Cardiac muscle cell (in vitro differentiated cells and primary cell): Measurements from ENCODE around the gene FLAD1. TPM values are rescaled to one million over a fixed set of nuclear protein-coding genes. Genes with fewer than 3 reads are reported as not detected.

ENCODE experiments used
- DNase-seq, 2 donors: peaks; one replicate each; pipeline versions ENCODE4 v3.0.0 to v3.0.0-alpha.2; 2010 to 2017; ENCODE audit warnings: low read depth in 1 of 2, low spot score in 1 of 2
- H3K27ac ChIP-seq: fragments of 200-600 bp; sonication (generic); 2 replicates; pipeline ENCODE4 v1.5.1; 2016
- H3K27me3 ChIP-seq: fragments of 200-600 bp; sonication (generic); 2 replicates; pipeline ENCODE4 v1.6.0; 2016; ENCODE audit warnings: control low read depth
- H3K36me3 ChIP-seq: fragments of 200-600 bp; sonication (generic); 2 replicates; pipeline ENCODE4 v1.5.1; 2016; ENCODE audit warnings: control low read depth
- H3K4me1 ChIP-seq: fragments of 200-600 bp; sonication (generic); 2 replicates; pipeline ENCODE4 v1.8.1; 2017; ENCODE audit warnings: low read depth, mild to moderate bottlenecking, mixed run types
- H3K4me3 ChIP-seq: fragments of 200-600 bp; sonication (generic); 2 replicates; pipeline ENCODE4 v1.5.1; 2016; ENCODE audit warnings: mild to moderate bottlenecking
- H3K9me3 ChIP-seq: fragments of 200-600 bp; sonication (generic); 2 replicates; pipeline ENCODE4 v1.5.1; 2017; ENCODE audit warnings: low read depth, mild to moderate bottlenecking, control low read depth
- polyA plus RNA-seq: library from polyadenylated mRNA; unstranded; fragments of >200 nt; fragmentation: Nextera tagmentation; extraction: Ambion mirVana; gene quantifications from 2 replicates; pipeline ENCODE4 v1.2.1, GENCODE V29; 2016
- total RNA-seq: library from RNA; depleted of rRNA; stranded (reverse); fragments of >200 nt; gene quantifications from 2 replicates; pipeline ENCODE4 v1.2.3, GENCODE V29; 2016
- TF ChIP-seq, protein P1 (sequence below): IDR thresholded peaks from 2 replicates; pipeline ENCODE4 v1.5.1; 2012; ENCODE audit warnings: low read depth, mild to moderate bottlenecking, low read length

Gene FLAD1
- total and polyA plus RNA-seq, 2 experiments from 2014 or later = 34.3 to 60.8 TPM

DNA sequence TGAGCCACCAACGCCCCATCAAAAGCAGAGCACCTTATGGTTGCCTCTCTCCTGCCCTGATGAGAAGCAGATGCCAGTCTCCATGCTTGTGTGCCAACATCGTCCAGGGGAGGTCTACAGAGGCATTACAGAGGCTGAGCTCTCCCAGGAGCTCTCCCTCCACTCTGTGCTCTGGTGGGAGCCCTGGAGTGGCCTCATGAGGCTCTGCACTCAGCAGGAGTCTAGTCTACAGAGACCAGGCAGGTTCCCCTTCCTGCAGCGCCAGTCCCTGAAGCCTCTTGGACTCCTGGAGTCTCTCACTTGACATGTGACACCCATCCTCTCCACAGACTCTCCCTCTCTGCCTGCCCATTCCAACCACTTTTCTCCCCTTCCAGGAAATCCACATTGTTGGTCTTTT lies 53.9 kb downstream of the FLAD1 start:
- no peak overlapping the region for H3K27ac ChIP-seq
- DNase-seq = no peak
- no peak overlapping the region for H3K4me3 ChIP-seq
- H3K4me1 ChIP-seq = no peaks in the 10 kb centered on the region
- TF ChIP-seq, protein P1, sequence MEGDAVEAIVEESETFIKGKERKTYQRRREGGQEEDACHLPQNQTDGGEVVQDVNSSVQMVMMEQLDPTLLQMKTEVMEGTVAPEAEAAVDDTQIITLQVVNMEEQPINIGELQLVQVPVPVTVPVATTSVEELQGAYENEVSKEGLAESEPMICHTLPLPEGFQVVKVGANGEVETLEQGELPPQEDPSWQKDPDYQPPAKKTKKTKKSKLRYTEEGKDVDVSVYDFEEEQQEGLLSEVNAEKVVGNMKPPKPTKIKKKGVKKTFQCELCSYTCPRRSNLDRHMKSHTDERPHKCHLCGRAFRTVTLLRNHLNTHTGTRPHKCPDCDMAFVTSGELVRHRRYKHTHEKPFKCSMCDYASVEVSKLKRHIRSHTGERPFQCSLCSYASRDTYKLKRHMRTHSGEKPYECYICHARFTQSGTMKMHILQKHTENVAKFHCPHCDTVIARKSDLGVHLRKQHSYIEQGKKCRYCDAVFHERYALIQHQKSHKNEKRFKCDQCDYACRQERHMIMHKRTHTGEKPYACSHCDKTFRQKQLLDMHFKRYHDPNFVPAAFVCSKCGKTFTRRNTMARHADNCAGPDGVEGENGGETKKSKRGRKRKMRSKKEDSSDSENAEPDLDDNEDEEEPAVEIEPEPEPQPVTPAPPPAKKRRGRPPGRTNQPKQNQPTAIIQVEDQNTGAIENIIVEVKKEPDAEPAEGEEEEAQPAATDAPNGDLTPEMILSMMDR = no peak
- no peaks in the 10 kb centered on the region for H3K9me3 ChIP-seq
- no peaks in the 10 kb centered on the region for H3K27me3 ChIP-seq
- H3K36me3 ChIP-seq = no peaks in the 10 kb centered on the region

GRCh38 chr1:155037851-155038441 lies 54.8 kb downstream of the FLAD1 start:
- DNase-seq = no peak
- H3K27ac ChIP-seq = no peak overlapping the region
- TF ChIP-seq, protein P1 = no peak
- H3K4me3 ChIP-seq = no peak overlapping the region
- H3K4me1 ChIP-seq = no peaks in the 10 kb centered on the region
- no peaks in the 10 kb centered on the region for H3K9me3 ChIP-seq
- H3K36me3 ChIP-seq = no peaks in the 10 kb centered on the region
- no peaks in the 10 kb centered on the region for H3K27me3 ChIP-seq

DNA sequence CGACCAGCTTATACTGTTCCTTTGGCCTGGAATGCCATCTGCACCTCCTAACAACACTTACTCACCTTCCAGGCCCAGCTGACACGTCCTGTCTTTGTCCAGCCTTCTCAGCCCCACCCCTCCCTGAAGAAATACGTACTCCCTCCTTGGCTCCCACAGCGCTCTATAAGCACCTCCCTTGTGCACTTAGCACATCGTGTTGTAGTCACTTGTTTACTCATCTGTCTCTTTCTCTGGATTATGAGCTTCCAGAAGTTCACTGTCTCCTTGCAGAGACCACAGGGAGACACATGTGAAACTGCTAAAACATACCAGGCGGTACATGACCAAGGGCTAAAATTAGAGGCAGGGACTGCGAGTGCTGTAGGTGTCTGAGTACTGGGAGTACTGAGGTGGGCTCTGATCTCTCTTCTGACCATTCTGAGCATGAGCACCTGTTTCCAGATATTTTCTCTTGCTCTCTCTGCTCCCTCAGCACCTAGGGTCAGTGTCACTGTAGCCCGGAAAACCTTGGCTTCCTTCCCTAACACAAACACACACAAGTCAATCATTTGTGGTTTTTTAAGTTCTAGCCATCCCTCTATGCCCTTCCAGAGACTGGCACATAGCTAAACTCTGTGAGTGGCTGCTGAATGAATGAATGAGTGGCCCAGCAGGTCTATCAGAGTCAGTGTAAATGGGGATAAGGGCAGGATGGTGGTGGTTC lies 55.6 kb downstream of the FLAD1 start:
- TF ChIP-seq, protein P1 = no peak

GRCh38 chr1:155039308-155039669 lies 56.1 kb downstream of the FLAD1 start:
- no peak overlapping the region for H3K27ac ChIP-seq
- no peaks in the 10 kb centered on the region for H3K4me1 ChIP-seq
- TF ChIP-seq, protein P1 = no peak
- no peaks in the 10 kb centered on the region for H3K36me3 ChIP-seq
- H3K27me3 ChIP-seq = no peaks in the 10 kb centered on the region
- DNase-seq = no peak
- H3K4me3 ChIP-seq = no peak overlapping the region
- no peaks in the 10 kb centered on the region for H3K9me3 ChIP-seq

More for the DNA sequence above, 55.6 kb downstream of the FLAD1 start:
- no peaks in the 10 kb centered on the region for H3K9me3 ChIP-seq
- DNase-seq = no peak
- H3K27me3 ChIP-seq = no peaks in the 10 kb centered on the region
- no peak overlapping the region for H3K27ac ChIP-seq
- H3K36me3 ChIP-seq = no peaks in the 10 kb centered on the region
- H3K4me3 ChIP-seq = no peak overlapping the region
- no peaks in the 10 kb centered on the region for H3K4me1 ChIP-seq

DNA sequence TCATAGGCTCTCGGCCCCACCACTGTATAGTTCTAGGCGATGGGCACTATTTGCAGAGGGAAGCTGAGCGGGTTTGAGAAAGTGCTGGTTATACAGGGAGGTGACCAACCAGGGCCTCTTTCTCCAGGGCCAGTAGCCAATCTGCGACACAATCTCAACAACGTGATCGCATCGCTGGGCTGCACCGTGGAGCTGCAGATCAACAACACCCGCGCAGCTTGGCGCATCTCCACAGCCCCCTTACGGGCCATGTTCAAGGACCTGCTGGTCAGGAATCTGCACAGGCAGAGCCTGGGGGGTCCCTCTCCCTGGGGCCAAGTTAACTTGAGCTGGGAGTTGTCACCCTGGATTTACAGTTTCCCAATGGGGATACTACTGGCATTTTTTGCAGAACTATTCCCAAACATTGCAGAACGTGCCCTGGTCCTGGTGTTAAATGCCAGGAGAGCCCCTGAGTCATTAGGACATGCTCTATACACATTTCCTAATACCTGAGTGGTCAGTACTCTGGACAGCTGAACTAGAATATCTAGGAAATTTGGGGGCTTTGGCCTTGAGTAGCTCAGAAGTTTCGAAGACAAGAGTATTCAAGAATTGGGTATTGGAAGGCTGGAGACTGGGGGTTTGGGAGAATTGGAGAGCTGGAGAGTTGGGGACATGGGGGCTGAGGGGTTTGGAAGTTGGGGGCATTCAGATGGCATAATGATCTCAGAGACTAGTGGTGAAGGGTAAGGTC lies 57.4 kb downstream of the FLAD1 start:
- no peak overlapping the region for H3K27ac ChIP-seq
- H3K9me3 ChIP-seq = no peaks in the 10 kb centered on the region
- TF ChIP-seq, protein P1 = no peak
- no peaks in the 10 kb centered on the region for H3K4me1 ChIP-seq
- H3K4me3 ChIP-seq = no peak overlapping the region
- no peaks in the 10 kb centered on the region for H3K27me3 ChIP-seq
- H3K36me3 ChIP-seq = no peaks in the 10 kb centered on the region
- DNase-seq = no peak

Other genes with a start within 250 kb of the FLAD1 start
- 0.81 and 1.5 TPM in 2 replicates for gene KCNN3, start 113.1 kb upstream of the FLAD1 start, total RNA-seq
- 1.1 and 2.9 TPM in 2 replicates for gene KCNN3, start 113.1 kb upstream of the FLAD1 start, polyA plus RNA-seq
- gene PMVK, start 46.6 kb upstream of the FLAD1 start, total RNA-seq = 20.1 and 23.8 TPM in 2 replicates
- 94.4 and 95.4 TPM in 2 replicates for gene PMVK, start 46.6 kb upstream of the FLAD1 start, polyA plus RNA-seq
- 155 and 161 TPM in 2 replicates for gene PBXIP1, start 27.2 kb upstream of the FLAD1 start, total RNA-seq
- 93.7 and 108 TPM in 2 replicates for gene PBXIP1, start 27.2 kb upstream of the FLAD1 start, polyA plus RNA-seq
- 45.6 and 48.0 TPM in 2 replicates for gene PYGO2, start 21.6 kb upstream of the FLAD1 start, total RNA-seq
- 45.3 and 49.2 TPM in 2 replicates for gene PYGO2, start 21.6 kb upstream of the FLAD1 start, polyA plus RNA-seq
- 80.0 and 80.3 TPM in 2 replicates for gene SHC1, start 12.6 kb upstream of the FLAD1 start, total RNA-seq
- 66.8 and 70.7 TPM in 2 replicates for gene SHC1, start 12.6 kb upstream of the FLAD1 start, polyA plus RNA-seq
- gene CKS1B, start 8.7 kb upstream of the FLAD1 start, total RNA-seq = 52.9 and 96.5 TPM in 2 replicates
- 157 and 337 TPM in 2 replicates for gene CKS1B, start 8.7 kb upstream of the FLAD1 start, polyA plus RNA-seq
- not detected in 2 replicates for gene LENEP, start 10.2 kb downstream of the FLAD1 start, total RNA-seq
- 0.72 TPM in 1 of 2 replicates, not detected in the other for gene LENEP, start 10.2 kb downstream of the FLAD1 start, polyA plus RNA-seq
- gene ZBTB7B, start 19.5 kb downstream of the FLAD1 start, total RNA-seq = 25.5 and 25.6 TPM in 2 replicates
- gene ZBTB7B, start 19.5 kb downstream of the FLAD1 start, polyA plus RNA-seq = 4.6 and 4.7 TPM in 2 replicates
- gene DCST2, start 50.4 kb downstream of the FLAD1 start, total RNA-seq = 4.3 and 5.4 TPM in 2 replicates
- 1.1 and 3.8 TPM in 2 replicates for gene DCST2, start 50.4 kb downstream of the FLAD1 start, polyA plus RNA-seq
- not detected in 2 replicates for gene DCST1, start 50.5 kb downstream of the FLAD1 start, total RNA-seq
- 0.27 and 0.57 TPM in 2 replicates for gene DCST1, start 50.5 kb downstream of the FLAD1 start, polyA plus RNA-seq
- gene ADAM15, start 68.0 kb downstream of the FLAD1 start, total RNA-seq = 19.5 and 23.0 TPM in 2 replicates
- gene ADAM15, start 68.0 kb downstream of the FLAD1 start, polyA plus RNA-seq = 23.0 and 25.2 TPM in 2 replicates
- 29.2 and 36.0 TPM in 2 replicates for gene EFNA4, start 80.4 kb downstream of the FLAD1 start, total RNA-seq
- gene EFNA4, start 80.4 kb downstream of the FLAD1 start, polyA plus RNA-seq = 18.3 and 29.6 TPM in 2 replicates
- gene EFNA3, start 95.5 kb downstream of the FLAD1 start, total RNA-seq = 26.3 and 31.9 TPM in 2 replicates
- gene EFNA3, start 95.5 kb downstream of the FLAD1 start, polyA plus RNA-seq = 34.2 and 43.0 TPM in 2 replicates
- gene EFNA1, start 144.5 kb downstream of the FLAD1 start, total RNA-seq = 39.1 and 43.1 TPM in 2 replicates
- 83.5 and 104 TPM in 2 replicates for gene EFNA1, start 144.5 kb downstream of the FLAD1 start, polyA plus RNA-seq
- gene SLC50A1, start 152.5 kb downstream of the FLAD1 start, total RNA-seq = 18.4 and 20.9 TPM in 2 replicates
- 45.1 and 50.7 TPM in 2 replicates for gene SLC50A1, start 152.5 kb downstream of the FLAD1 start, polyA plus RNA-seq
- gene DPM3, start 157.2 kb downstream of the FLAD1 start, total RNA-seq = 102 and 114 TPM in 2 replicates
- gene DPM3, start 157.2 kb downstream of the FLAD1 start, polyA plus RNA-seq = 105 and 110 TPM in 2 replicates
- 122 and 124 TPM in 2 replicates for gene KRTCAP2, start 190.0 kb downstream of the FLAD1 start, total RNA-seq
- 357 and 428 TPM in 2 replicates for gene KRTCAP2, start 190.0 kb downstream of the FLAD1 start, polyA plus RNA-seq
- gene TRIM46, start 190.5 kb downstream of the FLAD1 start, total RNA-seq = 3.6 and 5.4 TPM in 2 replicates
- 2.9 and 3.2 TPM in 2 replicates for gene TRIM46, start 190.5 kb downstream of the FLAD1 start, polyA plus RNA-seq
- gene THBS3, start 224.6 kb downstream of the FLAD1 start, total RNA-seq = 10.8 and 14.2 TPM in 2 replicates
- 9.4 and 15.1 TPM in 2 replicates for gene THBS3, start 224.6 kb downstream of the FLAD1 start, polyA plus RNA-seq
- 24.7 and 45.0 TPM in 2 replicates for gene MTX1, start 225.4 kb downstream of the FLAD1 start, total RNA-seq
- gene MTX1, start 225.4 kb downstream of the FLAD1 start, polyA plus RNA-seq = 31.9 and 50.2 TPM in 2 replicates